Fibroblast of gingiva (primary cell): ENCODE measurements around the gene C21orf58.

Experiments
- DNase-seq: peaks from one replicate; pipeline ENCODE4 v3.0.0-alpha.2; 2011; ENCODE audit warnings: low read depth

The C21orf58 gene

GRCh38 chr21:46295177-46295770, 28.4 kb downstream of the C21orf58 start:
- no peak for DNase-seq

DNA sequence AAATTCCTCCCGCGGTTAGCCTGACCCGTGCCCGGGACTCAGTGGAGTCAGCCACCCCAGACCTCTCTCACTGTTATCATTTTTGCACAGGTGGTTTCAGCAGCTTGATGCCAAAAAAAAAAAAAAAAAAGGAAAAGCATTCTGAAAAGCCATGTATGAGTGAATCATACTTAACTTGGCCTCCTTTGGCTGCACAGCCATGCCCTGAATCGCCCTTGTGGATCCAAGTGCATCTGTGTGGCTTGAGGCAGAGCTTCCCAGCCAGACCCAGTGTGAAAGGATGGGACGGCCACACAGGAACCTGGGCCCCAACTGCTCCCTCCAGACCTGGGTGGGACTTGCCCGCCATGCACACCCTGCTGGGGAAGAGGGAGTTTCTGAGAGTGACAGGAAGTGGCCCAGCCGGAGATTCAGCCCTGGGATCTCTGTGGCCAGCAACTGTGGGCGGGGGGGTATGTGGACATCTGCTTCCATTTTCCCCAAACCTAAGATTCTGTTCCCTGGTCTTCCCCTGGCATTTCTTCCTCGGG, 29.0 kb downstream of the C21orf58 start:
- peak; percentile 29 for DNase-seq

DNA sequence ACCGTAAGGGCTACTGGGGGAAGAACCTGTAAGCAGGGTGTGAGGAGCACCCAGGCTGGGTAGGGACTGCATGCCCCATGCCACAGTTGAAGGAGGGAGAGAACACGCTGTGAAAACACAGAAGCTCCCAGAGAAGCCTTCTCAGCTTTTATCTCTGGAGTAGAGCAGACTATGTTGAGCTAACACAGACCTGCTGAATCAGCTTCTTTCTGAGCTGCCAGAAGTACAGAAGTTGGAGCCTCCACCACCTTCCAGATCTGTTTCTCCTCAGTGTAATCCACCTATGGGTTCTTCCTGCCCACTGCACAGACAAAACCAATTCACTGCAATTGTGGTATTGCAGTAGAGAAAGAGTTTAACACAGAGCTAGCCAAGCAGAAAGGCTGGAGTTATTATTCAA, 32.1 kb downstream of the C21orf58 start:
- DNase-seq, result no peak

DNA sequence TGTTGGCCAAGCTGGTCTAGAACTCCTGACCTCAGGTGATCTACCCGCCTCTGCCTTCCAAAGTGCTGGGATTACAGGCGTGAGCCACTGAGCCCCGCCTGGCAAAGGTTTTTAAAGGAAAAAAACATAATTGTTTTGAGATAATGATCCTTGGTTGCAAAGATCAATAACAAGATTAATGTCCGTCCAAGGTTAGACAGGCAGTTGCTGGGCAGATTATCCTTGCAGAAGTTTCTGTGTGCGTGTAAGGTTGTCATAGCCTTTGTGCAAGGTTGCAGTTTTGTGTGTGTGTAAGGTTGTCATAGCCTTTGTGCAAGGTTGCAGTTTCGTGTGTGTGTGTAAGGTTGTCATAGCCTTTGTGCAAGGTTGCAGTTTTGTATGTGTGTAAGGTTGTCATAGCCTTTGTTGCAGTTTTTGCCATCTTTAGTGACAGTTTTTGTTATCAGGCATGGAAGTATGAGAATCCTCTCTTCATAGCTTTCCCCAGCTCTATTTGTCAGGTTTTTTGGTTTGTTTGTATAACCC, 34.0 kb downstream of the C21orf58 start:
- peak; percentile 14 for DNase-seq

DNA sequence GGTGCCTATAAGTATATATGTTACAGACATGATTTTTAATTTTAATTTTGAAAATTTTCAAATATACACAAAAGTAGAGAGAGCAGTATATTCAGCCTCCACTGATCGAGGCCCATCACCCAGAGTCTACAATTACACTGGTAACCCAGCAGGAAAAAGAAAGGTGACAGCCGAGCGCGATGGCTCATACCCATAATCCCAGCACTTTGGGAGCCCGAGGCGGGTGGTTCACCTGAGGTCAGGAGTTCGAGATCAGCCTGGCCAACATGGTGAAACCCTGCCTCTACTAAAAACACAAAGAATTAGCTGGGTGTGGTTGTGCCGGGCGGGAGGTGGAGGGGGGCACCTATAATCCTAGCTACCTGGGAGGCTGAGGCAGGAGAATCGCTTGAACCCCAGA, 36.1 kb downstream of the C21orf58 start:
- DNase-seq, result no peak

DNA sequence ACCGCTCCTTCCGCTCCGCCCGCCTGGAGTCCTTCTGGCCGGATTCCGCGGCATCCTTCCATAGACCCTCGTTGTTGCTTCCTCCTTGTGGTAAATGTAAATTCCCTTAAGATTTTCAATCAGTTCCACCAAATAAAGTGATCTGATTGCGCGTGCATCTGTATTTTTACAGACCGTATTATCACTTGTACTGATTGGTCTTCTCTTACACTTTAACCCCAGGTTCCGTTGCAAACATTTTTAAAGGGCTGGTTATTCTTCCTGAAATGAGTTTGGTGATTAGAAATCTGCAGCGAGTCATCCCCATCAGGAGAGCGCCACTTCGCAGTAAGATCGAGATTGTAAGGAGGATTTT, 37.0 kb downstream of the C21orf58 start:
- peak; percentile 65 for DNase-seq

GRCh38 chr21:46285761-46286647, 37.7 kb downstream of the C21orf58 start, which contains the start of gene YBEY:
Gene YBEY, plus strand, starts transcription at chr21:46286342. Its CDS starts 572 bp downstream, at chr21:46286914.
- peak; percentile 93 for DNase-seq

DNA sequence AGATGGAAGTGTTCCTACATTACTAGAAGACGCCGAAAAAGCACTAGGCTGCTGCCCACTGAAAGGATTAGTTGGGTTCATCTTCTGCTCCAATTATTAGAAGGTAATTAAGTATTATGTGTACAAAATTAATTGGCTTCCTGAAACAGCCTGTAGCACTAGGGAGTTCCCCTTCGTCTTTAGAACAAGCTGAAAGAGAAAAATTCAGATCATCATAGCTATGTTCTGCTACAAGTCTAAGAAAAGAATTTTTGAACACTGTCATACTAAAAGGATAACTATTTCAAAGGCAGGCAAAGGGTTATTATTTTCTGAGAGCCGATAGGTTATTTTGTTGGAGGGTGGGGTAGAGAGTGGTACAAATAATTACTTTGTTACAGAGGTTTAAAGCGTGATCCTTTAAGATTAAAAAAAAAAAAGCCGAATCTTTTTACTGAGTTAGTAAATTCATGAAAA, 38.4 kb downstream of the C21orf58 start, which contains the start of gene MCM3AP:
Gene MCM3AP (minus strand): TSS at position 406 of the 456 bp plus-strand sequence. CDS start 325 bp downstream, at position 81.
- no peak for DNase-seq

DNA sequence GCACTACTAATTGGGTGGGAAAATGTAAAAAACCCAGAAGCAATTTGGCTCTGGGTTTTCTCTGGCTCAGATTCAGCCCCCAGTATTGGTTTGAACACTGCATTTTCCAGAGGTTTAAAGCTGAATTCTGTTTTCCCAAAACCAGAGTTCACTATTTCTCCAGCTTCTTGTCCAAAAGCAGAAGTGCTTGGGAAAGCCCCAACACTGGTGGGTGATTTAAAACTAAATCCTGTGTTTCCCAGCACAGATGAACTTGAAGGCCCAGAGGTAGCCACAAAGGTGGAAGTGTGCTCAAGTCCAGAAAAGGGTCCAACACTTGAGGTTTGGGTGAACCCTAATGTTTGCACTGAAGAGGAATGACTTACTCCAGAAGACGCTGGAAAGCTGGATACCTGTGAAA, 38.9 kb downstream of the C21orf58 start:
- DNase-seq, result no peak

DNA sequence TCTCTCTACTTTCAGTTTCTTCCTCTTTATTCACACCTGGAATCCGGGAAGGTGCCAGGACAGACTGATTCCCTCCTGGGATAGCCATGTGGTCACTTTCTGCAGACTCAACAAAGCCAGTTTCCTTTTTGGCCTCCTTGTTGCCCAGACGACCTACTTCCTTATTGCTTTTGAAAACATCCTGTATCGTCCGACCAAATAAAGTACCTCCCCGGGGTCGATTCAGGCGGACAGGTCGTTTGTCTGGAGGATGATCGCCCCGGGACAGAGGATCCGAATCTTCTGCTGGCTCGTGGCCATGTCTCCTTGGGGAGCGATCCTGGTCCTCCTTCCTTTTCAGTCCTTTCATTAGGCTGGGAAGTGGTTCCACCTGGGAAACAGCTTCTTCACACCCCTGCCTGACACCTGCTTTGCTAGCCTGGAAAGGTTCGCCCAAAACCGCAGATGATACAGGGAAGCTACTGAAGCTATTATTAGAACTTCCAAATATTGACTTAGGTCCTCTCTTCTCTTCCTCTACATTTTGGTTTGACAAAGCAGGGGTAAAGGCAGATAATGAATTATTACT, 39.5 kb downstream of the C21orf58 start:
- DNase-seq, result no peak

GRCh38 chr21:46274797-46275390, 48.8 kb downstream of the C21orf58 start:
- no peak for DNase-seq

- no peak for DNase-seq
Observed at GRCh38 chr21:46273341-46273740, 50.3 kb downstream of the C21orf58 start.

DNA sequence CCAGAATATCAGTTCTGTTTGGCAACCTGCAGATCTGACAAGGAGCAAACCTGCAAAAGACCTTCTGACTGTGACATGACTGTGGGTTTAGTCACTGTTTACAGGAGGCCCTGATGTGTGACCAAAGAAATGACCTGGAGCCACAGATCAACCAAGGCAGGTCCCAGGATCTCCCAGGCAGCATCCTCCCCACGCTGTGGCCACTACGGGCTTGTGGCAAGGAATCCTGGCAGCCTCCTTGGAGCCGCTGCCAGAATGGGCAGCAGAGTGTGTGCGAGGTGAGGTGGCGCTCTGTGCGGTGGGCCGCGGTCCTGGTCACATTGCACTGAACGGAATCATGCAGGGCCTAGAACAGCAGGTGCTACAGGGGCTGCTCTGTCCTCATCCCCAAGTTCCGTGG, 54.2 kb downstream of the C21orf58 start:
- DNase-seq, result no peak

DNA sequence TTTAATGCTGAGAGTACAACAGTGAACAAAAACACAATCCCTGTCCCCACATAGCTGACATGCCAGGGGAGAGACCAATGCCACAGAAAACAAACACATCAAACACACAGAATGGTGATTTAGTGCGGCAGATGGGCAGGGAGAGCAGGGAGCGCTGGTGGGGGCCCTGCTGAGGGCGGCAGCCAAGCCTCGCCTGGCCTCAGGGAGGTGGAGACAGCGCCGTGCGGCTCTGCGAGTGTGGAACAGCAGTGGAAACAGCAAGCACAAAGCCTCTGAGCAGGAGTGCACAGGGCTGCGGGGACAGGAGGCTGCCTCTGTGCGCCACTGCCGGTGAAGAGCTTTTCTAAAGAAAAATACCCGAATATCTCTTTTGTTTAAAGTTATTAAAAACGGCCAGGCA, 55.3 kb downstream of the C21orf58 start:
- no peak for DNase-seq

- DNase-seq, result no peak
Observed at GRCh38 chr21:46266946-46267345, 56.7 kb downstream of the C21orf58 start.

DNA sequence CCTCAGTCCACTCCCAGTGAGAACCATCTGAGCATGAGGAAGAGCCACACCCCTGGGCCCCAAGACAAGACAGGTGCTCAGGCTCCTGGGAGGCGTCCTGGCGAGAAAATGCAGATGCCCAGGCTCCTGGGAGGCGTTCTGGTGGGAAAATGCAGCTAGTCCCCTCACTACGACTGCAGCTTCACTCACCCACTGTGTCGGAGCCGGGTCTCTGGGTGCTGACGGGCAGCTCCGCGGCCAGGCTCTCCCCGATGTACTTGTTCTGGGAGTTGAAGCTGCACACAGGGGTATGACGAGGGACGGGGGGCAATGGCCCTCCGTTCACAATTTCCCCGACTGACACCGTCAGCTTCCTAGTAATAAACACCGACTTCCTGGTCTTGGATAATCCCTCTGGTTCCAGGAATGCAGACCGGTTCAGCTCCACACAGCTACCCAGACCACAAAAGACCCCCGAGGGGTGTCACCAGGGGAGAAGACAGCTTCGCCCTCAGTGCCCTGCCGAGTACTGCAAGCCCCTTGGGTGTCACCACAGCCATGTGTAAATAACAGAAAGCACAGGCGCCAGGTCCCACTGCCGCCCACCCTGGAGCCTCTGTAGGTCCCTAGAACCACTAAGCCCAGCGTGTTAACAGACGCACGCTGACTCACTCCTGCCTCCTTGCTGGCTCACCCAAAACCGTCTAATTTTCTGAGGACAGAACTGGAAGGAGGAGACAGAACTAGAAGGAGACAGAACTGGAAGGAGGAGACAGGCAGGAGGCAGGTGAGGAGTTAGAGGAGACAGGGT, 57.7 kb downstream of the C21orf58 start:
- DNase-seq, result no peak

DNA sequence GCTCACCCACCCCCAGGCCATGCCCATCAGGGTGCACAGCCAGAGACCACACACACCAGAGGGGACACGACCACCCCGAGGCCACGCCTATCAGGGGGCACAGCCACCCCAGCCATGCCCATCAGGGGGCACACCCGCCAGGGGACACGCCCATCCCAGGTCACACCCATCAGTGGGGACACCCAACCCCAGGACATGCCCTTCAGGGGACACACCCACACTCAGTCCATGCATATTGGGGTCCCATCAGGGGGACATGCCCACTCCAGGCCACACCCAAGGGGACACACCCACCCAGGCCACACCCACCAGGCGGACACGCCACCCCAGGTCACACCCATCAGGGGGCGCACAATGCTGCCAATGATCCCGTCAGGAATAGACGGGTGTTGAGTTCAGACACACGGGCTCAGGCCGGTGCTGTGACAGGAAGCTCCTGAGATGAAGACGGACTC, 59.0 kb downstream of the C21orf58 start:
- DNase-seq, result no peak

GRCh38 chr21:46264046-46264689, 59.5 kb downstream of the C21orf58 start:
- no peak for DNase-seq

DNA sequence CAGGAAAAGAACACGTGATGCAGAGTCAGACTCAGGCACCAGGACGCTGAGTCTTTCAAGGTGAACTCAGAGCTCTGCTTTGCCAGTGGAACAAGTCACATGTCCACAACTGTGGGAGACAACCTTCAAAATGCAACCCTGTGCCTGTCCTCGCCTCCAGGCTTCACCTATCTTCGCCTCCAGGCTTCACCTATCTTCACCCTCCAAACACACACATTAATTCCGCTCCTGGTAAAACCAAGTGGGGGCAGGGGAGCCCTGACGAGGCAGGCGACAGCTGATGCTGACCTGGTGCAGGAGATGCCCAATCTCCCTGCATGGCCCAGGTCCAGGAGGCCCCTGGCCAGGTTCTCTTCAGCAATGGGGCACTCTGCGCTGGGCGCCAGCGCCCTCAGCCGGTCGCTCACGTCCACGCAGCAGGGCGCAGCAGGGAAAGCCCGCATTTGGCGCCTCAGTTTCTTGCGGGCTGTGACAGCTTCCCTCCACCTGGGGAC, 67.1 kb downstream of the C21orf58 start:
- no peak for DNase-seq

- no peak for DNase-seq
Observed at GRCh38 chr21:46255758-46256337, 67.8 kb downstream of the C21orf58 start.
